B cell (primary cell): Measurements from ENCODE around the gene STXBP4.

Experiments used
- CTCF ChIP-seq: fragments of 200-600 bp; IDR thresholded peaks from one replicate; pipeline ENCODE4 v1.8.0; 2022; ENCODE audit warnings: antibody characterized with exemption, mild to moderate bottlenecking
- EZH2 ChIP-seq: IDR thresholded peaks from 2 replicates; pipeline ENCODE4 v1.6.1; 2012; ENCODE audit warnings: borderline replicate concordance, low read depth, mild to moderate bottlenecking, moderate library complexity, low read length; ENCODE audit not compliant: insufficient read depth, poor library complexity, severe bottlenecking

GRCh38 chr17:54937018-54937417 lies 31.5 kb upstream of the STXBP4 start:
- TF ChIP-seq CTCF (no peak), EZH2 (no peak)
